ENCODE data around the gene CCDC93. TPM values are rescaled to one million over a fixed set of nuclear protein-coding genes. Genes with fewer than 3 reads are reported as not detected.

Gene CCDC93
- total RNA-seq, 1 experiment from 2014 or later = 34.7 TPM

DNA sequence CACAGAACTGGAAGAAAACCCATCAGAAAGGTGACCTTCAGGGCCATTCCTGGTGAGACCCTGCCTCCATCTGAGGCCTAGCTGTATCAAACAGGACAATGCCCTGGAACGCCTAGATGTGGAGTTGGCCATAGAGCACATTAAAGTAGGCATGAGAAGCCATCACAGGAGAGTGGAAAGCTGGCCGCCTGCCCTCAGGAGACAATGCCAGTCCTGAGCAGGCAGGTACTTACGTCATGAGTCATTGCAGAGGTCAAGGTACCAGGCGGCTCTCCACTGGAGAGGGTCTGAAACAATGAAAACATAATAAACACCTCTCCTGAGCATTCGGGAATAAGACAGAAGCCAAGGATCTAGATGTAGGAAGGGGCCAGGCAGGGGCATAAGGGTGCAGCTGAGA is 68.6 kb downstream of the CCDC93 start:
- Mint-ChIP-seq H3K4me3 (ENCODE audit: unreplicated experiment) (no peak overlapping the region), H3K27me3 (ENCODE audit: insufficient read depth, unreplicated experiment) (no peaks in the 10 kb centered on the region), H3K9me3 (ENCODE audit: unreplicated experiment) (no peaks in the 10 kb centered on the region), H3K36me3 (ENCODE audit: insufficient read depth, unreplicated experiment) (peaks cover 48% of the 10 kb centered on the region), H3K27ac (ENCODE audit: unreplicated experiment) (no peak overlapping the region), H3K4me1 (ENCODE audit: low read depth, unreplicated experiment) (no peaks in the 10 kb centered on the region)
- POLR2A ChIA-PET = no interaction called here
- no peaks in the 10 kb centered on the region for H3K27me3 ChIP-seq (replicated peaks; ENCODE audit: control insufficient read depth, insufficient read depth, low read length)
- no peaks in the 10 kb centered on the region for H3K4me1 ChIP-seq
- DNase-seq = no peak
- intact Hi-C loops (cut with micrococcal nuclease; ENCODE audit: unreplicated experiment) = no loop called here
- TF ChIP-seq, protein P1, sequence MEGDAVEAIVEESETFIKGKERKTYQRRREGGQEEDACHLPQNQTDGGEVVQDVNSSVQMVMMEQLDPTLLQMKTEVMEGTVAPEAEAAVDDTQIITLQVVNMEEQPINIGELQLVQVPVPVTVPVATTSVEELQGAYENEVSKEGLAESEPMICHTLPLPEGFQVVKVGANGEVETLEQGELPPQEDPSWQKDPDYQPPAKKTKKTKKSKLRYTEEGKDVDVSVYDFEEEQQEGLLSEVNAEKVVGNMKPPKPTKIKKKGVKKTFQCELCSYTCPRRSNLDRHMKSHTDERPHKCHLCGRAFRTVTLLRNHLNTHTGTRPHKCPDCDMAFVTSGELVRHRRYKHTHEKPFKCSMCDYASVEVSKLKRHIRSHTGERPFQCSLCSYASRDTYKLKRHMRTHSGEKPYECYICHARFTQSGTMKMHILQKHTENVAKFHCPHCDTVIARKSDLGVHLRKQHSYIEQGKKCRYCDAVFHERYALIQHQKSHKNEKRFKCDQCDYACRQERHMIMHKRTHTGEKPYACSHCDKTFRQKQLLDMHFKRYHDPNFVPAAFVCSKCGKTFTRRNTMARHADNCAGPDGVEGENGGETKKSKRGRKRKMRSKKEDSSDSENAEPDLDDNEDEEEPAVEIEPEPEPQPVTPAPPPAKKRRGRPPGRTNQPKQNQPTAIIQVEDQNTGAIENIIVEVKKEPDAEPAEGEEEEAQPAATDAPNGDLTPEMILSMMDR (IDR thresholded peaks at IDR 0.05; ENCODE audit: insufficient read depth in 1 of 2, low read depth in 1 of 2, low read length in 1 of 2, severe bottlenecking in 1 of 2, unreplicated experiment in 1 of 2) = no peak
- CTCF ChIA-PET = no interaction called here
- no peaks in the 10 kb centered on the region for H3K9me3 ChIP-seq
- no peak overlapping the region for H3K4me3 ChIP-seq (ENCODE audit: low read depth, low read length)
- H3K36me3 ChIP-seq (ENCODE audit: control insufficient read depth, insufficient read depth, low read length) = peaks cover 4% of the 10 kb centered on the region
- BruUV-seq (replicated peaks) = no TSS peak

DNA sequence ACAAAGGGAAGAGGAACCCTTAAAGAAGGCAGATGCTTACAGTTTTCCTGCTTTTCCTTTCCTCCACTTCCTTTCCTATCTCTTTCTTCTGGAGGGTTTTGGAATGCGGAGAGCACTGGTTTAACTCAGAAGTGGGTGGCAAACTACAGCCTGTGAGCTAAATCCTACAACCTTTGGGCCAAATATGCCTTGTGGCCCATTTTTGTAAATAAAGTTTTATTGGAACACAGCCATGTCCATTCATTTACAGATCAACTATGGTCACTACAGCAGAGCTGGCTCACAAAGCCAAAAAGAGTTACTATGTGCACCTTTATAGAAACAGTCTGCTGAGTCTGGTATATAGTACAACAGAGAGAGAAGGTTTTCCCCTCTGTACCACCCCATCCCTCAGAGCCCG is 69.1 kb downstream of the CCDC93 start:
- no TSS peak for BruUV-seq (replicated peaks)
- CTCF ChIA-PET = no interaction called here

DNA sequence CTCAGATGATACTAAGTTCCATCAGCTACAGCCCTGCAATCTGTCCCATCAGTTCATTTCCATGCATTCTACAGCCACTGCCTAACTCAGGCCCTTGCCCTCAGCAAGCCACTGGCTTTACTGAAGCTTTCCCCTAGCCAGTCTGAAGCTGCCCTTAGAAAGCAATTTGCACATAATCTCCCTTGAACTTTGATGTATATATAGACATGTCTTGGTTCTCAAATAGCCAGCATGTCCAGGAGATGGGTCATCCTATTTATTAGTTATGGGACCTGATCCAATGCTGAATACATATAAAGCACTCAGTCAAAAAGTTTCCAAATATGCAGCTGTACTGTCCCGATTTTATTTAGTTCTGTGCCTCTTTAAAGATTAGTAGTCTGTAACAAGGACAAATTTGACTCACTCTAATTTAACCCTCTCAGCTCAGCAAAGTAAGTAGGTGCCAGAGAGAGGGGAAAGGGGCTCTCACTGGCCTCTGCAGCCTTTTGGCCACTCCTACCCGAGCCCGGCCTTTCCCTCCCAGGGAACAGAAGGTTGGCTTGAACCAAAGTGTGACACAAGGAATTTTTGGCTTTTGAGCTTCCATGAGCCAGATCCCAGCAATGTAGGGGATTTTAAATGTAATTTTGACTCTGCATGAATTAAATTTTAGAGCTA is 70.7 kb downstream of the CCDC93 start:
- no TSS peak for BruUV-seq (replicated peaks)
- DNase-seq = no peak
- peaks cover 47% of the 10 kb centered on the region for H3K36me3 Mint-ChIP-seq (ENCODE audit: insufficient read depth, unreplicated experiment)
- H3K9me3 ChIP-seq = no peaks in the 10 kb centered on the region
- H3K27me3 ChIP-seq (replicated peaks; ENCODE audit: control insufficient read depth, insufficient read depth, low read length) = no peaks in the 10 kb centered on the region
- no peak overlapping the region for H3K4me3 ChIP-seq (ENCODE audit: low read depth, low read length)
- no peaks in the 10 kb centered on the region for H3K27me3 Mint-ChIP-seq (ENCODE audit: insufficient read depth, unreplicated experiment)
- no peaks in the 10 kb centered on the region for H3K9me3 Mint-ChIP-seq (ENCODE audit: unreplicated experiment)
- H3K27ac Mint-ChIP-seq (ENCODE audit: unreplicated experiment) = no peak overlapping the region
- H3K4me1 ChIP-seq = no peaks in the 10 kb centered on the region
- no peak overlapping the region for H3K4me3 Mint-ChIP-seq (ENCODE audit: unreplicated experiment)
- TF ChIP-seq, protein P1 (IDR thresholded peaks at IDR 0.05; ENCODE audit: insufficient read depth in 1 of 2, low read depth in 1 of 2, low read length in 1 of 2, severe bottlenecking in 1 of 2, unreplicated experiment in 1 of 2) = no peak
- H3K36me3 ChIP-seq (ENCODE audit: control insufficient read depth, insufficient read depth, low read length) = peaks cover 6% of the 10 kb centered on the region
- no peaks in the 10 kb centered on the region for H3K4me1 Mint-ChIP-seq (ENCODE audit: low read depth, unreplicated experiment)
- ChIA-PET POLR2A (no interaction called here), CTCF (no interaction called here)
- intact Hi-C loops (cut with micrococcal nuclease; ENCODE audit: unreplicated experiment) = no loop called here

More for the DNA sequence above, 69.1 kb downstream of the CCDC93 start:
- Histone ChIP-seq H3K36me3 (ENCODE audit: control insufficient read depth, insufficient read depth, low read length) (peaks cover 4% of the 10 kb centered on the region), H3K4me1 (no peaks in the 10 kb centered on the region), H3K9me3 (no peaks in the 10 kb centered on the region), H3K27me3 (replicated peaks; ENCODE audit: control insufficient read depth, insufficient read depth, low read length) (no peaks in the 10 kb centered on the region), H3K4me3 (ENCODE audit: low read depth, low read length) (no peak overlapping the region)
- no peaks in the 10 kb centered on the region for H3K27me3 Mint-ChIP-seq (ENCODE audit: insufficient read depth, unreplicated experiment)
- H3K4me3 Mint-ChIP-seq (ENCODE audit: unreplicated experiment) = no peak overlapping the region
- POLR2A ChIA-PET = no interaction called here
- intact Hi-C loops (cut with micrococcal nuclease; ENCODE audit: unreplicated experiment) = no loop called here
- H3K27ac Mint-ChIP-seq (ENCODE audit: unreplicated experiment) = no peak overlapping the region
- no peak for DNase-seq
- H3K4me1 Mint-ChIP-seq (ENCODE audit: low read depth, unreplicated experiment) = no peaks in the 10 kb centered on the region
- TF ChIP-seq, protein P1 (IDR thresholded peaks at IDR 0.05; ENCODE audit: insufficient read depth in 1 of 2, low read depth in 1 of 2, low read length in 1 of 2, severe bottlenecking in 1 of 2, unreplicated experiment in 1 of 2) = no peak
- peaks cover 48% of the 10 kb centered on the region for H3K36me3 Mint-ChIP-seq (ENCODE audit: insufficient read depth, unreplicated experiment)
- no peaks in the 10 kb centered on the region for H3K9me3 Mint-ChIP-seq (ENCODE audit: unreplicated experiment)
